HepG2 (cell line): ENCODE results near the gene ASB16. TPM values are rescaled to one million over a fixed set of nuclear protein-coding genes. Genes with fewer than 3 reads are reported as not detected.

Experiments used
- AKAP8 ChIP-seq: sonication (generic); formaldehyde crosslinking; IDR thresholded peaks from 2 replicates; pipeline ENCODE4 v1.5.1; 2020; ENCODE audit warnings: mild to moderate bottlenecking, missing genetic modification reagents
- ARID4A ChIP-seq: sonication (generic); formaldehyde crosslinking; IDR thresholded peaks from 2 replicates; pipeline ENCODE4 v1.5.0; 2020; ENCODE audit warnings: mild to moderate bottlenecking, missing genetic modification reagents, borderline replicate concordance
- CHD4 ChIP-seq: fragments of 200-600 bp; sonication (generic); IDR thresholded peaks from 2 replicates; pipeline ENCODE4 v1.7.0; 2017; ENCODE audit warnings: mild to moderate bottlenecking, low read length, borderline replicate concordance
- ELK4 ChIP-seq: sonication (generic); formaldehyde crosslinking; IDR thresholded peaks from 2 replicates; pipeline ENCODE4 v1.9.0; 2021; ENCODE audit warnings: missing genetic modification reagents, borderline replicate concordance
- HMG20B ChIP-seq: conservative IDR thresholded peaks from 2 replicates; pipeline ENCODE4 v1.6.1; 2016; ENCODE audit warnings: missing genetic modification reagents, missing compliant biosample characterization
- KDM5A ChIP-seq: fragments of 200-600 bp; sonication (generic); IDR thresholded peaks from 2 replicates; pipeline ENCODE4 v1.7.0; 2018; ENCODE audit warnings: antibody characterized with exemption, mild to moderate bottlenecking, low read length, borderline replicate concordance
- MYC ChIP-seq: sonication (generic); formaldehyde crosslinking; IDR thresholded peaks from 2 replicates; pipeline ENCODE4 v1.9.0; 2021; ENCODE audit warnings: missing genetic modification reagents, borderline replicate concordance
- STAT5B ChIP-seq: sonication (generic); formaldehyde crosslinking; IDR thresholded peaks from 2 replicates; pipeline ENCODE4 v1.4.0; 2020; ENCODE audit warnings: missing genetic modification reagents
- TAF1 ChIP-seq: sonication (generic); formaldehyde crosslinking; IDR thresholded peaks from 2 replicates; pipeline ENCODE4 v1.4.0; 2020; ENCODE audit warnings: missing genetic modification reagents
- TEF ChIP-seq: sonication (generic); formaldehyde crosslinking; IDR thresholded peaks from 2 replicates; pipeline ENCODE4 v1.5.0; 2020; ENCODE audit warnings: missing genetic modification reagents
- ZFP91 ChIP-seq: sonication (generic); formaldehyde crosslinking; IDR thresholded peaks from 2 replicates; pipeline ENCODE4 v1.9.0; 2022; ENCODE audit warnings: missing genetic modification reagents, mild to moderate bottlenecking, borderline replicate concordance
- ZNF230 ChIP-seq: sonication (generic); formaldehyde crosslinking; IDR thresholded peaks from 2 replicates; pipeline ENCODE4 v1.4.0; 2020; ENCODE audit warnings: mild to moderate bottlenecking, missing genetic modification reagents
- ZNF558 ChIP-seq: sonication (generic); formaldehyde crosslinking; IDR thresholded peaks from 2 replicates; pipeline ENCODE4 v1.9.0; 2022; ENCODE audit warnings: mild to moderate bottlenecking, missing genetic modification reagents, borderline replicate concordance
- ZNF572 ChIP-seq: sonication (generic); formaldehyde crosslinking; IDR thresholded peaks from 2 replicates; pipeline ENCODE4 v1.5.1; 2020; ENCODE audit warnings: mild to moderate bottlenecking, missing genetic modification reagents
- ZNF616 ChIP-seq: sonication (generic); formaldehyde crosslinking; IDR thresholded peaks from 2 replicates; pipeline ENCODE4 v1.5.0; 2020; ENCODE audit warnings: low read depth, mild to moderate bottlenecking, missing genetic modification reagents
- ZNF674 ChIP-seq: sonication (generic); formaldehyde crosslinking; IDR thresholded peaks from 2 replicates; pipeline ENCODE4 v1.5.0; 2020; ENCODE audit warnings: low read depth, mild to moderate bottlenecking, missing genetic modification reagents
- ZNF777 ChIP-seq: sonication (generic); formaldehyde crosslinking; IDR thresholded peaks from 2 replicates; pipeline ENCODE4 v1.4.0; 2020; ENCODE audit warnings: missing genetic modification reagents
- polyA plus RNA-seq, 8 experiments: library from polyadenylated mRNA; depleted of rRNA in 3 of 8; stranded (reverse) in 7 of 8; unstranded in 1 of 8; fragments of >200 nt; fragmentation: Illumina TruSeq in 4 of 8; extraction: Trizol in 4 of 8; gene quantifications; 2 replicates each; pipeline versions ENCODE4 v1.2.1 to v1.2.3, GENCODE V29; 2011 to 2016; ENCODE audit warnings: low read depth in 4 of 8, missing spikeins in 1 of 8, mixed read lengths in 1 of 8; ENCODE audit not compliant: insufficient read depth in 1 of 8
- total RNA-seq, 5 experiments: library from RNA; depleted of rRNA; stranded (reverse); fragments of >200 nt; fragmentation: Illumina TruSeq; extraction: Trizol; gene quantifications; 2 replicates each; pipeline ENCODE4 v1.2.3, GENCODE V29; 2016; ENCODE audit warnings: low read depth in 1 of 5
- TF ChIP-seq, protein P1 (sequence below): IDR thresholded peaks from 2 replicates; pipeline ENCODE4 v1.6.1; 2016; ENCODE audit warnings: mild to moderate bottlenecking

The ASB16 gene
- total and polyA plus RNA-seq, 2 of the 13 experiments (the other 11 are each of a cell fraction or from before 2014, with no cell fraction given) = 0.07 TPM; not detected in 1

DNA sequence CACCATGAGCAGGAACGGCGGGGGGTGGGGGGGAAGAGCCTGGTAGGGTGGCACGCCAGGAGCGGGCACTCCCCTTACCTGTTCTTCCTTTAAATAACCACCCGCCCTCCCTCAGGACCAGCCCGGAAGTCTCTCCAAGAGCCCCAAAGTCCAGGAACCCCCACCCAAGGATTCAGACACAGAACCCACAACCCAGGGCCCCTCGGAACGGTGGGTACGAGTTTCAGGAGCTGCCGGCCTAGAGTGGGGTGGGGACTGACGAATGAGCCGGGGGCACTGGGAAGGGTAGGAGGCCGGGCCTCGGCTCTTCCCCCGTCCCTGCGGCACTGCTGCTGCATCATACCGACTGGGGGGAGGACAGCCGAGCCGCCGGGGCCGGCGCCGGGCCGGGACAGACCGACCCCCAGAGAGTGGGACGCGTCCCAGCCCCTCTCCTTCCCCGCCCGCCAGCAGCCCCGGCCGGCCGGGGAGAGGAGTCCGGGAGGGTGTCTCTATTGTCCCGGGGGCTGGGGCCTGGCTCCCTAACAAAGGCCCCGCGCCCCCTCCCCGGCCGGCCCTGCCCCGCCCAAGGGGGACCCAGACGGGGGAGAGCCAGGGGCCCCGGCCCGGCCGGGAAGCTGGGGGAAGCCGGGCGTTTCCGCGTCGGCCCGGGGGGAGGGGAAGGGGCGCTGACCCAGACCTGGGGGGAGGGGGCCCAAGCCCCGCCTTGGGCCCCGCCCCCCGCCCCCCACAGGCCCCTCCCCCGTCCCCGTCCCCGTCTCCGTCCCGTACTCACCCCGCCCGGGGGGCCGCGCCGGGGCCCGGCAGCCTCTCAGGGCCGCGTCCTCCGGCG, 28.4 kb downstream of the ASB16 start (continued):
- peak; percentile 62; the same call in 1 of the 2 replicates for TF ChIP-seq ZFP91 (CRISPR knock-in tag)
- no peak for TF ChIP-seq ZNF674
- TF ChIP-seq CHD4 = peak; percentile 44; the same call in 1 of the 2 replicates
- peak; percentile 32; the same call in 1 of the 2 replicates for TF ChIP-seq ZNF230
- TF ChIP-seq ZNF558 (CRISPR knock-in tag) = 0 out of 2 replicates have a peak, but pooled peaks have one; percentile 11
- no peak for TF ChIP-seq HMG20B
- peak; percentile 56 for TF ChIP-seq KDM5A
- TF ChIP-seq AKAP8 (CRISPR knock-in tag) = peak; percentile 82
- TF ChIP-seq ZNF777 (CRISPR knock-in tag) = 0 out of 2 replicates have a peak, but pooled peaks have one; percentile 28
- TF ChIP-seq STAT5B = no peak
- peak; percentile 40; the same call in 1 of the 2 replicates for TF ChIP-seq MYC (CRISPR knock-in tag)
- no peak for TF ChIP-seq ELK4
- TF ChIP-seq TAF1 = peak; percentile 43; the same call in 1 of the 2 replicates
- peak; percentile 68 for TF ChIP-seq ARID4A
- TF ChIP-seq, protein P1, sequence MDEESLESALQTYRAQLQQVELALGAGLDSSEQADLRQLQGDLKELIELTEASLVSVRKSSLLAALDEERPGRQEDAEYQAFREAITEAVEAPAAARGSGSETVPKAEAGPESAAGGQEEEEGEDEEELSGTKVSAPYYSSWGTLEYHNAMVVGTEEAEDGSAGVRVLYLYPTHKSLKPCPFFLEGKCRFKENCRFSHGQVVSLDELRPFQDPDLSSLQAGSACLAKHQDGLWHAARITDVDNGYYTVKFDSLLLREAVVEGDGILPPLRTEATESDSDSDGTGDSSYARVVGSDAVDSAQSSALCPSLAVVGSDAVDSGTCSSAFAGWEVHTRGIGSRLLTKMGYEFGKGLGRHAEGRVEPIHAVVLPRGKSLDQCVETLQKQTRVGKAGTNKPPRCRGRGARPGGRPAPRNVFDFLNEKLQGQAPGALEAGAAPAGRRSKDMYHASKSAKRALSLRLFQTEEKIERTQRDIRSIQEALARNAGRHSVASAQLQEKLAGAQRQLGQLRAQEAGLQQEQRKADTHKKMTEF (CRISPR knock-in tag) = peak; percentile 26; the same call in 1 of the 2 replicates
- no peak for TF ChIP-seq TEF (CRISPR knock-in tag)
- no peak for TF ChIP-seq ZNF572 (CRISPR knock-in tag)
- TF ChIP-seq ZNF616 = 0 out of 2 replicates have a peak, but pooled peaks have one; percentile 47
